ENCODE measurements around the gene PPL.

- TF ChIP-seq, protein P1, sequence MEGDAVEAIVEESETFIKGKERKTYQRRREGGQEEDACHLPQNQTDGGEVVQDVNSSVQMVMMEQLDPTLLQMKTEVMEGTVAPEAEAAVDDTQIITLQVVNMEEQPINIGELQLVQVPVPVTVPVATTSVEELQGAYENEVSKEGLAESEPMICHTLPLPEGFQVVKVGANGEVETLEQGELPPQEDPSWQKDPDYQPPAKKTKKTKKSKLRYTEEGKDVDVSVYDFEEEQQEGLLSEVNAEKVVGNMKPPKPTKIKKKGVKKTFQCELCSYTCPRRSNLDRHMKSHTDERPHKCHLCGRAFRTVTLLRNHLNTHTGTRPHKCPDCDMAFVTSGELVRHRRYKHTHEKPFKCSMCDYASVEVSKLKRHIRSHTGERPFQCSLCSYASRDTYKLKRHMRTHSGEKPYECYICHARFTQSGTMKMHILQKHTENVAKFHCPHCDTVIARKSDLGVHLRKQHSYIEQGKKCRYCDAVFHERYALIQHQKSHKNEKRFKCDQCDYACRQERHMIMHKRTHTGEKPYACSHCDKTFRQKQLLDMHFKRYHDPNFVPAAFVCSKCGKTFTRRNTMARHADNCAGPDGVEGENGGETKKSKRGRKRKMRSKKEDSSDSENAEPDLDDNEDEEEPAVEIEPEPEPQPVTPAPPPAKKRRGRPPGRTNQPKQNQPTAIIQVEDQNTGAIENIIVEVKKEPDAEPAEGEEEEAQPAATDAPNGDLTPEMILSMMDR (IDR thresholded peaks at IDR 0.05) = no peak
- no peak for TF ChIP-seq POLR2A (IDR thresholded peaks at IDR 0.05)
These were observed 17.8 kb upstream of the PPL start for GRCh38 chr16:4954714-4955113.

Measured in tibial nerve (tissue), 3 donors.